HepG2 (cell line): ENCODE results near the gene VRK2. TPM values are rescaled to one million over a fixed set of nuclear protein-coding genes. Genes with fewer than 3 reads are reported as not detected.

ENCODE experiments used
- CSRNP1 ChIP-seq: sonication (generic); formaldehyde crosslinking; IDR thresholded peaks from 2 replicates; pipeline ENCODE4 v1.8.1; 2023; ENCODE audit warnings: mild to moderate bottlenecking, missing genetic modification reagents
- ETS1 ChIP-seq: sonication (generic); formaldehyde crosslinking; IDR thresholded peaks from 2 replicates; pipeline ENCODE4 v1.4.0; 2020; ENCODE audit warnings: missing genetic modification reagents
- FOXO1 ChIP-seq: sonication (generic); formaldehyde crosslinking; IDR thresholded peaks from 2 replicates; pipeline ENCODE4 v1.4.0; 2020; ENCODE audit warnings: missing genetic modification reagents
- GPN1 ChIP-seq: sonication (generic); formaldehyde crosslinking; IDR thresholded peaks from 2 replicates; pipeline ENCODE4 v1.5.1; 2020; ENCODE audit warnings: missing genetic modification reagents, borderline replicate concordance
- ISX ChIP-seq: sonication (generic); formaldehyde crosslinking; conservative IDR thresholded peaks from 2 replicates; pipeline ENCODE4 v1.5.0; 2020; ENCODE audit warnings: missing genetic modification reagents
- KDM6A ChIP-seq: IDR thresholded peaks from 2 replicates; pipeline ENCODE4 v1.6.1; 2016; ENCODE audit warnings: low read depth
- NFE2 ChIP-seq: sonication (generic); formaldehyde crosslinking; IDR thresholded peaks from 2 replicates; pipeline ENCODE4 v1.4.0; 2020; ENCODE audit warnings: missing genetic modification reagents
- NR3C1 ChIP-seq: sonication (generic); formaldehyde crosslinking; IDR thresholded peaks from 2 replicates; pipeline ENCODE4 v1.4.0; 2020; ENCODE audit warnings: missing genetic modification reagents
- PBX3 ChIP-seq: sonication (generic); formaldehyde crosslinking; IDR thresholded peaks from 2 replicates; pipeline ENCODE4 v1.8.1; 2023; ENCODE audit warnings: missing genetic modification reagents, inconsistent platforms, borderline replicate concordance
- RBFOX2 ChIP-seq: fragments of 200-400 bp; formaldehyde crosslinking; IDR thresholded peaks from 2 replicates; pipeline ENCODE4 v1.6.1; 2017; ENCODE audit warnings: low read depth, mild to moderate bottlenecking, low read length
- TEAD2 ChIP-seq: sonication (generic); formaldehyde crosslinking; IDR thresholded peaks from 2 replicates; pipeline ENCODE4 v1.9.0; 2021; ENCODE audit warnings: missing genetic modification reagents
- ZBTB40 ChIP-seq, 2 experiments: fragments of 450-650 bp in 1 of 2; sonication (generic) in 1 of 2; formaldehyde crosslinking in 1 of 2; IDR thresholded peaks; 2 replicates each; pipeline versions ENCODE4 v1.6.1 to v1.8.0; 2016 to 2022; ENCODE audit warnings: antibody characterized with exemption in 1 of 2, mild to moderate bottlenecking in 1 of 2, missing genetic modification reagents in 1 of 2
- ZFP90 ChIP-seq: sonication (generic); formaldehyde crosslinking; IDR thresholded peaks from 2 replicates; pipeline ENCODE4 v1.8.0; 2022; ENCODE audit warnings: missing genetic modification reagents, mild to moderate bottlenecking, inconsistent platforms, borderline replicate concordance
- ZNF232 ChIP-seq: sonication (generic); formaldehyde crosslinking; IDR thresholded peaks from 2 replicates; pipeline ENCODE4 v1.4.0; 2020; ENCODE audit warnings: missing genetic modification reagents, borderline replicate concordance
- ZNF761 ChIP-seq: sonication (generic); formaldehyde crosslinking; conservative IDR thresholded peaks from 2 replicates; pipeline ENCODE4 v1.4.0; 2020; ENCODE audit warnings: mild to moderate bottlenecking, missing genetic modification reagents
- polyA plus RNA-seq, 8 experiments: library from polyadenylated mRNA; depleted of rRNA in 3 of 8; stranded (reverse) in 7 of 8; unstranded in 1 of 8; fragments of >200 nt; fragmentation: Illumina TruSeq in 4 of 8; extraction: Trizol in 4 of 8; gene quantifications; 2 replicates each; pipeline versions ENCODE4 v1.2.1 to v1.2.3, GENCODE V29; 2011 to 2016; ENCODE audit warnings: low read depth in 4 of 8, missing spikeins in 1 of 8, mixed read lengths in 1 of 8; ENCODE audit not compliant: insufficient read depth in 1 of 8
- total RNA-seq, 5 experiments: library from RNA; depleted of rRNA; stranded (reverse); fragments of >200 nt; fragmentation: Illumina TruSeq; extraction: Trizol; gene quantifications; 2 replicates each; pipeline ENCODE4 v1.2.3, GENCODE V29; 2016; ENCODE audit warnings: low read depth in 1 of 5

VRK2 gene
- total and polyA plus RNA-seq, 2 of the 13 experiments (the other 11 are each of a cell fraction or from before 2014, with no cell fraction given): 13.3 to 29.1 TPM

GRCh38 chr2:58046585-58047372 is at the start of gene VRK2 (continued):
- TF ChIP-seq ZBTB40 (IDR thresholded peaks at IDR 0.05): no peak
- TF ChIP-seq ZBTB40 (CRISPR knock-in tag; IDR thresholded peaks at IDR 0.05): peak; percentile 93
- TF ChIP-seq ZNF761 (CRISPR knock-in tag): peak; percentile 99
- peak; percentile 90 for TF ChIP-seq TEAD2 (CRISPR knock-in tag)
- TF ChIP-seq NR3C1 (CRISPR knock-in tag): no peak
- peak; percentile 85 for TF ChIP-seq ETS1 (CRISPR knock-in tag)
- TF ChIP-seq ISX (CRISPR knock-in tag): peak; percentile 92; the same call in 1 of the 2 replicates
- no peak for TF ChIP-seq NFE2 (CRISPR knock-in tag)
- peak; percentile 90 for TF ChIP-seq PBX3 (CRISPR knock-in tag)
- TF ChIP-seq GPN1 (CRISPR knock-in tag): peak; percentile 81; the same call in 1 of the 2 replicates
- peak; percentile 85 for TF ChIP-seq FOXO1 (CRISPR knock-in tag)
- TF ChIP-seq ZNF232: peak; percentile 97
- peak; percentile 90 for TF ChIP-seq CSRNP1 (CRISPR knock-in tag)
- peak; percentile 98 for TF ChIP-seq RBFOX2
- TF ChIP-seq KDM6A (CRISPR knock-in tag): no peak; the same call in 1 of the 2 replicates
- peak; percentile 96 for TF ChIP-seq ZFP90 (CRISPR knock-in tag)
